GM18951 (cell line): ENCODE measurements around the gene ABCC1.

Source experiments
- POLR2A ChIP-seq: IDR thresholded peaks from 4 replicates; pipeline ENCODE4 v1.6.1; 2011; ENCODE audit warnings: mild to moderate bottlenecking; ENCODE audit not compliant: insufficient read length, insufficient read depth; ENCODE audit errors: extremely low read depth
- in situ Hi-C: fragments of 300-500 bp; cut with MboI; formaldehyde crosslinking; loops from one replicate; pipeline ENCODE4 v1.12.0; 2022; ENCODE audit warnings: low sequenced_read_pairs, mixed read lengths, inconsistent platforms; ENCODE audit not compliant: unreplicated experiment

Gene ABCC1

DNA sequence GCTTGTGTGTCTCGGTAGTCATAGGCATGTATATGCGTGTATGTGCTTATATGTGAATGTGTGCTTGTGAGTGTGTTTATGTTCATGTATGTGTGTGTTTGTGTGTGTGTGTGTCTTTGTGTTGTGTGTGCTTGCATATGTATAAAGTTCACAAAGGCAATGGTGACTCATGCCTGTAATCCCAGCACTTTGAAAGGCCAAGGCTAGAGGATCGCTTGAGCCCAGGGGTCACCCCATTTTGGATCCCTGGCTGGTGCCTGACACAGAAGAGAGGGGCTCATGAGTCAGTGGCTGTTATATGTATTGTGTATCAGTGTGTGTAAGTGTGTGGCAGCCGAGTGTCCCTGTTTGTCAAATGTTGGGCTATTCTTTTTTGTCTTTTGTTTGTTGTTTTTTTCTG, 69.3 kb downstream of the ABCC1 start:
- TF ChIP-seq POLR2A: no peak
- in situ Hi-C loops: no loop called here

DNA sequence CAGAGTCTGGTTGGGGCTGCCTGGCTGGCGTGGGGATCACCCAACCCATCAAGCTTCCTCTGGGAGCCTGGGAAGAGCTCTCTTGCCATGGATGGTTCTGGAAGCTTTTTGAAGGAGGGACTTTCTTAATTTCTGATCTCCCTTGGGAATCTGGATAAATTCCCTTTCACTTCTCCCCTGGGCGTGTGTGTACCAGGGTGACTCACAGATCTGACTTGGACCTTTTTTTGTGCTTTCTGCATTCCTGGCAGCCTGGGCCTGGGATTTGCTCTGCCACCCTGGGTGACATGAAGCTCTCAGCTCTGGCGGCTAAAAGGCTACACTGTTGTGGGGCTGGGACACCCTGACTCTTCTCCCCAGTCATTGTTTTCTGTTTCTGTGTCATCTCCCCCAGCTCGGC, 70.1 kb downstream of the ABCC1 start:
- in situ Hi-C loops: no loop called here
- no peak for TF ChIP-seq POLR2A

DNA sequence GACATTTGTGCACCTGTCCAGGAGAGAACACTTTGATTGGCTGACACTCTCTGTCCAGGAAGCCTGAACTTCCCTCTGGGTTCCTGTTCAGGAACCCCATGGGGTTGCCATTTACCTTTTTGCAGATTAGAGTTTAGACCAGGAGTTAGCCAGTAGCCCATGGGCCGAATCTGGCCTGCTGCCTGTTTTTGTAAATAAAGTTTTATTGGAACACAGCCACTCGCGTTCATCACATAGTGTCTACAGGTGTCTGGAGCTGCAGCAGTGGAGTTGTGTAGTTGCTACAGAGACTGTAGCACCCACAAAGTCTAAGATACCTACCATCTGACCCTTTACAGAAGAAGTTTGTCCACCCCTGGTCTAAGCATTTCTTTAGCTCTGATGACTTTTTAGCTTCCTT, 70.9 kb downstream of the ABCC1 start:
- no peak for TF ChIP-seq POLR2A
- in situ Hi-C loops: no loop called here

DNA sequence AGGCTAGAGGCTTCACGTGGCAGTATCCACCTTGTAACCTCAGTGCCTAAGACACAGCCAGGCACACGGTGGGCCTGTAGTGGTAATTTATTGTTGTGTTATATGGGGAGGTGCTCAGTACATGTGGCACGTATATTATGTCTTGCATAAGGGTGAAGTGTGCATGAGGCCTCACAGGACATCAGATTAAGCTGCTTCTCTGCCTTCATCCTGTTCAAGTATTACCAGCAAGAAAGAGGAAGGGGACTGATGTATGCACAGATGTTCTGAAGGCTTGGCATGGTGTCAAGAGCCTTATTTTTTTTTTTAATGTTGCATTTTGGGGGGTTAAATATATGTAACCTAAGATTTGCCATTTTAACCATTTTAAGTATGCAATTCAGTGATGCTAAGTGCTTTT, 71.6 kb downstream of the ABCC1 start:
- no peak for TF ChIP-seq POLR2A
- in situ Hi-C loops: no loop called here

DNA sequence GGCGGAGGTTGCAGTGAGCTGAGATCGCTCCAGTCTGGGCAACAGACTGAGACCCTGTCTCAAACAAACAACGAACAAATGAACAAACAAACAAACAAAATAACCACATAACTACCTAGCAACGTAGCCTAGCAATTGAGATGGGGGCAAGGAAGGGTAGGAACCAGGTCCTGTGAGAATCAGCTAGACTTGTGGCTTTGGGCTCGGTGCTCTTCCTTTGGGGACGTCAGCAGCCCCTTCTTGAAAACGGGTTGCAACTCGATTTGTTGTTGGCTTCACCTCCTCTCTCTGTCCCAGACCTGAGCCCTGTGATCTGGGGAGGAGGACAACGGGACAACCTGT, 72.2 kb downstream of the ABCC1 start:
- no peak for TF ChIP-seq POLR2A
- in situ Hi-C loops: no loop called here

DNA sequence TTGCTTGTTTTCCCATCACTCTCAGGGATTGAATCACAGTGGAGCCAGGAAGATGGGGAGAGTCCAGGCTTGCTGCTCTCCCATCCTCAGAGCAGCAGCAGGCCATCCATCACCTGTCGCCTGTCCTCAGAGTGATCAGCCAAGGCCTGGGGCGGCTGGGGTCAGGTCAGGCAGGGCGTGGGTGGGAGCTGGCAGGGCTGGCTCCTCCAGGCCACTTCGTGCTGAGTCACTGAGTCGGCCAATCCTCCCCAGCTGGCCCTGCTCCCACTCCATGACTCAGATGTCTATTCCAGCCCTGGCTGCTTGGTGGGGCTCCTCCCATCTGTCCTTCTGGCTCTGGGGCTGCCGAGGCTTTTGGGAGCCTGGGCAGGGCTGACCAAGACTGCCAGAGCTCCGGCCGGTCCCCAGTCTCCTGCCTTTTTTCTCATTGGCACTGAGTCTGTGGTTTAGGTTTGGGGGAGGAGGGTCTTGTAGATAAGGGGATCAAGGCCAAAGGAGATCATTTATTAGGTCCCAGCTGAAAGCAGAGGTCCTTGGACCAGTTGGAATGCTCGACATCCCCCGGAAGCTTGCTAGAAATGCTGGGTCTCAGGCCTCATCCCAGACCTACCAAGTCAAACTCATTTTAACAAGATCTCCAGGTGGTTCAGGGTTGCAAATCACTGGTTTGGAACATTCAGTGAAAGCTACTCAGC, 72.7 kb downstream of the ABCC1 start:
- in situ Hi-C loops: no loop called here
- no peak for TF ChIP-seq POLR2A

DNA sequence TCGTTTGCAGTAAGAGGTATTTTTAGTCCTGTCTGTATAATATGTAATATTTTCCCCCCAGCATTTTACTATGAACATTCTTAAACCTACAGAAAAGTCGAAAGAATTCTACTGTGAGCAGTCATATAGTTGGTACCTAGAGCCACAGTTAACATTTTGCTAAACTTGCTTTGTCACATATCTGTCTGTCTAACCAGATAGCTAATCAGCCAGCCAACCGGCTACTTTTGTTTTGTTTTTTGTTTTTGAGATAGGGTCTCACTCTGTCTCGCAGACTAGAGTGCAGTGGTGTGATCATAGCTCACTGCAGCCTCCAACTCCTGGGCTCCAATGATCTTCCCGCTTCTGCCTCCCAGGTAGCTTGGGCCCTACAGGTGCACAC, 73.3 kb downstream of the ABCC1 start:
- TF ChIP-seq POLR2A: no peak
- in situ Hi-C loops: no loop called here

DNA sequence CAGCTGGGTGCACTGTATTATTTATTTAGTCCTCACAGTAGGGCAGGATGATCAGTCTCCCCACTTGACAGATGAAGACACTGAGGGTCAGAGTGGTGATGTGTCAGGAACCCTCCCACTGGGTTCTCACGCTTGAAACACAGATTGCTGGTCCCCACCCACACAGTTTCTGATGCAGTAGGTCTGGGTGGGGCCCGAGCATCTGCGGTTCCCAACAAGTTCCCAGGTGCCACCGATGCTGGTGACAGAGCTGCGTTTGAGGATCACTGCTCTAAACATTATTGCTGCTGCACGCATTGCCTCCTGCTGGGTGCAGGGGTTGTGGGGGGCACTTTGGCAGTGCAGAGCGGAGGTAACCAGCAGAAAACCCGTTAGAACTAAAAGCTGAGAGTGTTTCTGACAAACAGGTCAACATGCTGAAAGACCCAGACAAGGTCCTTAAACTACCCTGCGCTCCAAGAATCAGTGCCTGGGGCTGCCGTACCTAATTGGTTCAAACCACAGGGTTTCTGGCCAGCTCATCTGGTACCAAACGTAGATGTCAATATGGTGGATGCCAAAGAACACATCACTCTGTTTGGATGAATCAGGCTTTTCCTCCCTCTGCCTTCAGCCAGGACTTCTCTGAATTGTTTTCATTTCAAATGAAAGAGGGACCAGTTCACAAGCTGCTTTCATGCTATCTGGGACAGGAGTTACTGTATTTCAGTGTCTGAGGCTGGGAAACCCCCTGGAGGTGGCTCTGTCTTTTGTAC, 76.0 kb downstream of the ABCC1 start:
- in situ Hi-C loops: no loop called here

DNA sequence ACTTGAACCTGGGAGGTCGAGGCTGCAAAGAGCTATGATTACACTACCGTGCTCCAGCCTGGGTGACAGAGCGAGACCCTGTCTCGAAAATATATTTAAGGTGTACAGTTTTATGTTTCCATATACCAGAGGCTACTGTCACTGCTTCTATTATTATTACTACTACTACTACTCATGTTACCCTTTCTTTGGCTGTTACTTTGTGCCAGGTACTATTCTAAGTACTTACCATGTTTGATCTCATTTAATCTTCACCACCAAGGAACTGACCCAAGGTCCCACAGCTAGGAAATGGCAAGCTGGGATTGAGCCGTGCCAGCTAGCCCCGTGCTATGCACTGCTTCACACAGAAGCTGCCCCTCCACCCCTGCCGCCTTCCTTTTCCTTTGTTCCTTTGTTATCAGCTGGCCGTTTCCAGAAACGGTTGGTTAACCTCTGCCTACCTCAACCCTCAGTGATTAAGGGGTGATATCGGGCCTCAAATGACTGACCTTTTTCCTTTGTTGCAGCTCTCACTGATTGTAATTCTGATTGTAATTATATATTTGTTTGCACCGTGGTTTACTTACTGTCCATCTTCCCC, 78.4 kb downstream of the ABCC1 start:
- TF ChIP-seq POLR2A: no peak
- in situ Hi-C loops: no loop called here

More for the DNA sequence above, 76.0 kb downstream of the ABCC1 start:
- TF ChIP-seq POLR2A: no peak

DNA sequence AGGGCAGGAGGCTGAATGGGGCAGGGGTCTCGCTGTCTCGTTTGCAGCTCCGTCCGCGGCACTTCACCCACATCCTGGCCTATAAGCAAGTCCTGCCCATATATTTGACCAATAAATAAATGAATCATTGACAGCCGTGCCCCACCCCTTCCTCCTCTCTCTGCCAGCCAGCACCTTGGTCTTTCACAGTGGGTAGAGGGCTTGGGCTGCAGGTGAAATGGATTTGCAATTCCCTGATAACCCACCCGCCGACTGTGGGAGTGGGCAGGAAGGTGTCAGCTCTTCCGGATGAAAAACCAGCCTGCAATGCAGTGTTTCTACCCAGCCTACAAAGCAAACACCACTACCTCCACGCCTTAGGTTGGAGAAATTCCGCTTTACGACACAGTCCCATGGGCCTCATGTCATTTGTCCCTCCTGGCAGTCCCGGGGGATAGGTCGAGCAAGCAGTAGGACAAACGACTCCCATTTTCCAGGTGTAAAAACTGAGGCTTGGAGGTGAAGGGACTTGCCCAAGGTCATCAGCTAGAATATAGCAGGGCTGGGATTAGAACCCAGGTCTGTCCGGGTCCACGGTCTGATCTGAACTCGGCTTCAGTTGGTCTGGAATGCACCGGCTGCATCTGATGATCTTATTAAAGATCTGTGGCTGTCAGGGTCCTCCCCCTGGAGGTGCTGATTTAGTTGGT, 79.0 kb downstream of the ABCC1 start:
- in situ Hi-C loops: no loop called here
- no peak for TF ChIP-seq POLR2A

DNA sequence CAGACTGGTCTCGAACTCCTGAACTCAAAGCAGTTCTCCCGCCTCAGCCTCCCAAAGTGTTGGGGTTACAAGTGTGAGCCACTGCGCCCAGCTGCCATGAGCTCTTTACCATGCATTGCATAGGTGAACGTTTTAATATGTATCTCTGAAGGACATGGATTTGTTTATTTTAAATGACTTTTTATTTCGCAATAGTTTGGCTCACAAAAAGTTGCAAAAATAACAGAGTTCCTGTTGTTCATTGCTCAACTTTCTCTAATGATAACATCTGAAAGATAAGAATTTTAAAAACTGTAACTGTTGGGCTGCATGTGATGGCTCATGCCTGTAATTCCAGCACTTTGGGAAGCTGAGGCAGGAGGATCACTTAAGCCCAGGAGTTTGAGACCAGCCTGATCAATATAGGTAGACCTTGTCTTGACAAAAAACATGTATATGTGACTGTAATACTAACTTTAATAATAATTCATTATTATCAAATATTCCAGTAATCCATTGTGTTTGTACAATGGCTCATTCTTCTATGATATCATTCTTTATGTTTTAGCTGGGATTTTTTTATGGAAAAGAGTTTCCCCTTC, 80.1 kb downstream of the ABCC1 start:
- TF ChIP-seq POLR2A: no peak
- in situ Hi-C loops: no loop called here

DNA sequence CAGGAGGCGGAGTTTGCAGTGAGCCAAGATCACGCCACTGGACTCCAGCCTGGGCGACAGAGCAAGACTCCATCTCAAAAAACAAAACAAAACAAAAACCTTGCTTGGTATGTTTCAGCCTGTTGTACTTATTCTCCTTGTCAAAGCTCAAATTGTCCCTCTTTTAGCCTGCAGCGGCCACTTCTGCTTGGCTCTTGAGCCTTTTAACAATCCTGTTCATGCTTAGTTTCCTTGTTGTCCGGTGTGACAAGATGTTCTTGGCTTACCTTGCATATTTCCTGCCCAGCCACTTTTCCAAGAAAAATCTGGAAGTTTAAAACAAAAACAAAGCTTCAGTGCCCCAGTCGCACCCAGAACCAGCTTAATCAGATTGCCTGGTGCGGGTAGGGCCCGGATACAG, 81.0 kb downstream of the ABCC1 start:
- in situ Hi-C loops: no loop called here
- TF ChIP-seq POLR2A: no peak

DNA sequence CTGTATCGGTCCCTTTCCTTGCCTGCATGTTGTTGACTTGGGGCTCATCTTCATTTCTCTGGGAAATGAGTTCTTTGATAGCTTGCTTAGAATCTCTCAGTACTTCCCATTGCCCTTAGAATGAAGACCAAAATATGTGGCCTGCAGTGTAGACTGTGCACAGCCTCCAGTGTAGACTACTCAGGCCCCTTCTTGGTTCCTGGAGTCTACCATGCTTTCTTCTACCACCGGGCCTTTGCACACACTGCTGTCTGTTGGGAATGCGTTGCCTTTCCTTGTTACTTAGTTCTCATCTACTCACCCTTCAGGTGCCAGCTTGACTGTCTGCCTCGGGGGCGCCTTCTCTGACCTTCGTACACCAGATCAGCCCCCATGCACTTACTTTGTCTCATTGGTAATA, 82.0 kb downstream of the ABCC1 start:
- no peak for TF ChIP-seq POLR2A
- in situ Hi-C loops: no loop called here
